Right lobe of liver (tissue), 4 donors: Measurements from ENCODE around the gene SKA1.

ENCODE experiments used
- POLR2A ChIP-seq: fragments of 450-650 bp; IDR thresholded peaks from one replicate; pipeline ENCODE4 v1.6.1; 2017; ENCODE audit warnings: antibody characterized with exemption, mild to moderate bottlenecking
- TF ChIP-seq, protein P1 (sequence below), 4 donors: fragments of 200-600 bp in 3 of 4; fragments of 450-650 bp in 1 of 4; IDR thresholded peaks; one replicate each; pipeline versions ENCODE4 v1.5.1 to v1.8.0; 2016 to 2022; ENCODE audit warnings: antibody characterized with exemption in 4 of 4, mild to moderate bottlenecking in 2 of 4
- donor health status: DM: no; HTN: no; CAD: no.
- donor health status: DM: no; HTN: no; CAD: no.
- donor health status: DM: no; HTN: yes; CAD: no.

- TF ChIP-seq, protein P1, sequence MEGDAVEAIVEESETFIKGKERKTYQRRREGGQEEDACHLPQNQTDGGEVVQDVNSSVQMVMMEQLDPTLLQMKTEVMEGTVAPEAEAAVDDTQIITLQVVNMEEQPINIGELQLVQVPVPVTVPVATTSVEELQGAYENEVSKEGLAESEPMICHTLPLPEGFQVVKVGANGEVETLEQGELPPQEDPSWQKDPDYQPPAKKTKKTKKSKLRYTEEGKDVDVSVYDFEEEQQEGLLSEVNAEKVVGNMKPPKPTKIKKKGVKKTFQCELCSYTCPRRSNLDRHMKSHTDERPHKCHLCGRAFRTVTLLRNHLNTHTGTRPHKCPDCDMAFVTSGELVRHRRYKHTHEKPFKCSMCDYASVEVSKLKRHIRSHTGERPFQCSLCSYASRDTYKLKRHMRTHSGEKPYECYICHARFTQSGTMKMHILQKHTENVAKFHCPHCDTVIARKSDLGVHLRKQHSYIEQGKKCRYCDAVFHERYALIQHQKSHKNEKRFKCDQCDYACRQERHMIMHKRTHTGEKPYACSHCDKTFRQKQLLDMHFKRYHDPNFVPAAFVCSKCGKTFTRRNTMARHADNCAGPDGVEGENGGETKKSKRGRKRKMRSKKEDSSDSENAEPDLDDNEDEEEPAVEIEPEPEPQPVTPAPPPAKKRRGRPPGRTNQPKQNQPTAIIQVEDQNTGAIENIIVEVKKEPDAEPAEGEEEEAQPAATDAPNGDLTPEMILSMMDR (IDR thresholded peaks at IDR 0.05), result no peak
- no peak for TF ChIP-seq POLR2A
These were observed 64.7 kb downstream of the SKA1 start for GRCh38 chr18:50439460-50440015.
